GM19468 (cell line): Measurements from ENCODE around the gene ZNF512.
"Not testable (repeated sequence)": the region's sequence is repeated elsewhere in the genome, so short reads cannot be mapped to it uniquely, and the experiment has no call there.

ENCODE experiments used
- ATAC-seq: cut with Tn5 transposase; IDR thresholded peaks from one replicate; pipeline ENCODE4 v1.9.1; 2021; ENCODE audit warnings: mild to moderate bottlenecking, moderate library complexity, moderate number of reproducible peaks; ENCODE audit not compliant: unreplicated experiment; ENCODE audit errors: extremely low read depth

ZNF512 gene

DNA sequence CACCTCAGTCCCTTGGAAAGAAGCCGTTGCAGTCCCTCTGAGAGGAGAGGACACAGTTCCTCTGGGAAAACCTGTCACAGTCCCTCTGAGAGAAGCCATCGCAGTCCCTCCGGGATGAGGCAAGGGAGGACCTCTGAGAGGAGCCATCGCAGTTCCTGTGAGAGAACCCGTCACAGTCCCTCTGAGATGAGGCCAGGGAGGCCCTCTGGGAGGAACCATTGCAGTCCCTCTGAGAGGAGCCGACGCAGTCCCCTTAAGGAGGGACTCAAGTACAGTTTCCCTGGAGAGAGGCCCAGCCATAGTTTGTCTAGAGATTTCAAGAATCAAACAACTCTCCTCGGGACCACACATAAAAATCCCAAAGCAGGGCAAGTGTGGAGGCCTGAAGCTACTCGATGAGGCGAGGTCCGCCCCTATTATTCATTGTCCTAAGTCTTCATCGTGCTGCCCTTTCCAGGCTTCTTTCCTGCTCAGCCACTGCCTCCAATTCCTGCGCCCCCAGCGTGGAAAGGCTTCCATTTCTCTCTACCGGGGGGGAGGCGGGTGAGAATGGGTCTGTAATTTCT, 630 bp upstream of the ZNF512 start:
- no peak for ATAC-seq

DNA sequence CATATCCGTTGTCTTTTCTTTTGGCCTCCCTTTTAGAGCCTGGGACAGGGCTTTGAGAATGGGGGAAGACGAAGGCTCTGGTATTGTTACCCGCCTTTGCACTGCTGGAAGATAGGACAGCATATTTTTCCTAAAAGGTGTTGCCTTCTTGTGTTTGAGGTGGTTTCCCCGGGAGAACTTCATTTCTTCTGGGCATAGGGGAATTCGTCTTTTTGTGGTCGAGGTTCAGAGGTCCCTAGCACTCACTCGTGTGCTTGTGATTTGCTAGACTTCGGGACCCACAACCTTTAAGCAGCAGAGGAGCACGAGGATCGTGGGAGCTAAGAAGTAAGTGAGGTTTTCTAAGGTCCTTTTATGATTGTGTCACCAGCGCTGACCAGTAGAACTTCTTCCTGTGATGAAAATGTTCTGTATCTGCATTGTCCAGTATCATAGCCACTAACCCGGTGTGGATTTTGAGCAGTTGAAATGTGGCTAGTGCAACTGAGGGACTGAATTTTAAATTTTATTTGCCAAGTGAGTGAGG, 611 bp downstream of the ZNF512 start:
- no peak for ATAC-seq

DNA sequence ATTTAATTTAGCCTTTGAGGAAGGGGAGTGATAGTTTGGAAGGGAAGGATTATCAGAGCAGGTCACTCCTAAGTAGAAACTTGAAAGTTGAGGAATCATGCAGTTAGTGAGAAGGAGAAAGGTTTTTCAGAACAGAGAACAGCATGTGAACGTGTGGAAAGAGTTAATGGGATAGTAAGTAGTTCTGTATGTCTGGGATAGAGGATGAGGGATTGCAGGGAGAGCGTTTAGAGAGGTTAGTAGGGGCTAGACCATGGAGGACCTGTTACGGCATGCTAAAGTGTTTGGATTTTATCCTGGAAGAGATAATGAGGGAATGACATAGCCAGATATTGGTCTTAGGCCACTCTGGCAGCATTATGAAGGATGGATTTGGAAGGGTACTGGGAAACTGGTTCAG, 1.8 kb downstream of the ZNF512 start:
- no peak for ATAC-seq

DNA sequence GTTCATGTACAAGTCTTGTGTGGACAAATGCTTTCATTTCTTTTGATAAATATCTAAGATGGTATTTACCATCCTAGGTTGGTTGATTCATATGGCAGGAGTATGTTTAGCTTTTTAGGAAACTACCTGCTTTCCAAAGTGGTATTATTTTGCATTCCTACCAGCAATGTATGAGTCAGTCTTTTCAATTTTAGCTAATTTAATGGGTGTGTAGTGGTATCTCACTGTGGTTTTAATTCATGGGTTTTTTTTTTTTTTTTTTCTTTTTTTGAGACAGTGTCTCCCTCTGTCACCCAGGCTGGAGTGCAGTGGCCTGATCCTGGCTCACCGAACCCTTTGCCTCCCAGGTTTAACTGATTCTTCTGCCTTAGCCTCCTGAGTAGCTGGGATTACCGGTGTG, 4.2 kb downstream of the ZNF512 start:
- ATAC-seq: no peak

DNA sequence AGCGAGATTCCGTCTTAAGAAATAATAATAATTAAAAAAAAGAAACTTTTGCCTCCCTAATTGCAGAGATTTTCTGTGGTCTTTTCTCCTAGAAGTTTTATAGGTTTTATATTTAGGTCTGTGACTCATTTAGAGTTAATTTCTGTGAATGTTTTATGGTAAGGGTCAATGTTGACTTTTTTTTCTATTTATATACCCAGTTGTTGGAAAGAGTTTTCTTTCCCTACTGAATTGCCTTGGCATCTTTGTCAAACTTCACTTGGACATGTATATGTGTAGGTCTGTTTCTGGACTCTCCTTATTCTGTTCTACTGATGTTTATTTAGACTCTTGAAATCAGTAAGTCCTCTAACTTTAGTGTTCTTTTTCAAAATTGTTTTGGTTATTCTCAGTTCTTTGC, 5.5 kb downstream of the ZNF512 start:
- no peak for ATAC-seq

DNA sequence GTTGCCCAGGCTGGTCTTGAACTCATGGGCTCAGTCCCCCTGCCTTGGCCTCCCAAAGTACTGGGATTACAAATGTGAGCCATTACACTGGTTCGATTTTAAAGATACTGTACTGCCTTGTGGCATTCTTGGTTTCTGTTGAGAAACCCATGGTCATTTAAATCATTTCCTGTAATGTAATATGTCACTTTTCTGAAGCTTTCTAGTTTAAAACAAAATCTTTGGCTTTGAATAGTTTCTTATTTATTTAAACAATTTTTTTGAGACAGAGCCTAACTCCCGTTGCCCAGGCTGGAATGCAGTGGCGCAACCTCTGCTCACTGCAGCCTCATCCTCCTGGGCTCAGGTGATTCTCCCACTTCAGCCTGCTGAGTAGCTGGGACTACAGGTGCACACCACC, 8.9 kb downstream of the ZNF512 start:
- ATAC-seq: no peak

DNA sequence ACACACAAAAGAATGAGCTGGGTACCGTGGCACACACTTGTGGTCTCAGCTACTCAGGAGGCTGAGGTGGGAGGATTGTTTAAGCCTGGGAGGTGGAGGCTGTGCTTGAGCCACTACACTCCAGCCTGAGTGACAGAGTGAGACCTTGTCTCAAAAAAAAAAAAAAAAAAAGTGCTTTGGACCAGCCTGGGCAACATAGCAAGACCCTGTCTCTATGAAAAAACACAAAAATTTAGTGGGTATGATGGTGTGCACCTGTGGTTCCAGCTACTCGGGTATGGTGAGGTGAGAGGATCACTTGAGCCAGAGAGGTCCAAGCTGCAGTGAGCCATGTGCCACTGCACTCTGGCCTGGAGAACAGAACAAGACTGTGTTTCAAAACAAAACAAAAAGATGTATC, 10.4 kb downstream of the ZNF512 start:
- ATAC-seq: no peak

DNA sequence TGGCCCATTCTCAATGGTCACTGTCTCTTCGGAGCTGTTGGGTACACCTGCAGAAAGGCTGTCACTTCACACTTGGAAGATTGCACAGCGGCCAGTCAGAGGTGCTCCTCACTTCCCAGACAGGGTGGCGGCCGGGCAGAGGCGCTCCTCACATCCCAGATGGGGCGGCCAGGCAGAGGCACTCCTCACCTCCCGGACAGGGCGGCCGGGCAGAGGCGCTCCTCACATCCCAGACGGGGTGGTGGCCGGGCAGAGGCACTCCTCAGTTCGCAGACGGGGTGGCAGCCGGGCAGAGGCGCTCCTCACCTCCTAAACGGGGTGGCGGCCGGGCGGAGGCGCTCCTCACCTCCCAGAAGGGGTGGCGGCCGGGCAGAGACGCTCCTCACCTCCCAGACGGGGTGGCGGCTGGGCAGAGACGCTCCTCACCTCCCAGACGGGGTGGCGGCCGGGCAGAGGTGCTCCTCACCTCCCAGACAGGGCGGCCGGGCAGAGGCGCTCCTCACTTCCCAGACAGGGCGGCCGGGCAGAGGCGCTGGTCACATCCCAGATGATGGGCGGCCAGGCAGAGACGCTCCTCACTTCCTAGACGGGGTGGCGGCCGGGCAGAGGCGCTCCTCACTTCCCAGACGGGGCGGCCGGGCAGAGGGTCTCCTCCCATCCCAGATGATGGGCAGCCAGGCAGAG, 11.3 kb downstream of the ZNF512 start:
- not testable (repeated sequence) for ATAC-seq

DNA sequence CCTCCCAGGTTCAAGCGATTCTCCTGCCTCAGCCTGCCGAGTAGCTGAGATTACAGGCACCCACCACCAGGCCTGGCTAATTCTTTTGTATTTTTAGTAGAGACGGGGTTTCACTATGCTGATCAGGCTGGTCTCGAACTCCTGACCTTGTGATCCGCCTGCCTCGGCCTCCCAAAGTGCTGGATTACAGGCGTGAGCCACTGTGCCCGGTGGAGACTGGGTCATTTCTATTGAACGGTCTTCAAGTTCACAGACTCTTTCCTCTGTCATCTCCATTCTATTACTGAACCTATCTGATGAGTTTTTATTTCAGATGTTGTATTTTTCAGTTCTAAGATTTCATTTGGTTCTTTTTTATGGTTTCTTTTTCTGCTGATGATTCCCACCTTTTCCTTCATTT, 12.6 kb downstream of the ZNF512 start:
- not testable (repeated sequence) for ATAC-seq

DNA sequence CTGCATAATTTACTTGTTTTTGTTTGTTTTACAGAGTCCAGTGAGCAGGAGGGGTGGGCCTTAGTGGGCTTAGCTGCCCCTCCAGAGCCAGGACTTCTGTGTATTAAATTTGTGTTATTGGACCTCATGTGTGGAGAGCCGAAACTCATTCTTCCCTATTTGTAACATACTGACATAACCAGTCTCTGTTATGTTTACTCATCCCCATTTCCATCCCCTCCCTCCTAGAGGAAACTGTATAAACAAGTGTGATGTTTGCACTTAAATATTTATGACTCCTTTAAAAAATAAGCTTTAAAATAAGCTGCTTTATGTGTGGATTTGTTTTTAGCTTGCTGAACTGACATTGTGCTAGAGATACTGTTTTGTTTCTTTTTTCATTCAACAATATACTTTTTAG, 13.8 kb downstream of the ZNF512 start:
- no peak for ATAC-seq

DNA sequence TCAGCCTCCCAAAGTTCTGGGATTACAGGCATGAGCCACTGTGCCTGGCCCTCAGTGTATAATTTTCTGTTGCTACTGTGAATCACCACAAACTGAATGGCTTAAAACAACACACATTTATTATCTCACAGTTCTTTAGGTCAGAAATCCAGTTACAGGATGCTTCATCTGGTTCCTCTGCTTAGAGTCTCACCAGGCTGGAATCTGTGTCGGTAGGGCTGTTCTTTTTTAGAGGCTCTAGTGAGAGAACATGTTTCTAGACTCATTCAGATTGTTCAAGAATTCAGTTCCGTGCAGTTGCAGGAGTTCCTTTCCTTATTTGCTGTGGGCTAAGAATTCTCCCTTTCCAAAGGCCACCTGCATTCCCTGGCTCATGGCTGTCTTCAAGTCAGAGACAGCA, 23.8 kb downstream of the ZNF512 start:
- no peak for ATAC-seq

DNA sequence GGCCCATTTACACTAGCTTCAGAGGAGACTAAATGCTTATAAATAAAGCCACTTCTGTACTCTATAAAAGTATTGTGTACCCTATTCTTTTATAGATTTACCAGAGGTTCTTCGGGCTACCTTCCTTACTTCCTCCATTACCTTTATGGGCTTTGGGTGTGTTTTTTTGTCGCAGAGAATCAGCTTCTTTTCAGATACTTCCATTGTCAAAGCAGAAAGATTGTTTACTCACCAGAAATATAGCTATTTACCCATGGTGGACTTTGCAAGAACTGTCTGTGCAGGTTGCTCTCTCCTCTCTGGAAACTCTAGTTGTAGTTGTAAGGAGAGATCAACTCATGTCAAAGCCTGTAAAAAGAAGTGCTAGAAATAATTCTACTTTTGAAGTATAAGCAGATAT, 31.1 kb downstream of the ZNF512 start:
- no peak for ATAC-seq

DNA sequence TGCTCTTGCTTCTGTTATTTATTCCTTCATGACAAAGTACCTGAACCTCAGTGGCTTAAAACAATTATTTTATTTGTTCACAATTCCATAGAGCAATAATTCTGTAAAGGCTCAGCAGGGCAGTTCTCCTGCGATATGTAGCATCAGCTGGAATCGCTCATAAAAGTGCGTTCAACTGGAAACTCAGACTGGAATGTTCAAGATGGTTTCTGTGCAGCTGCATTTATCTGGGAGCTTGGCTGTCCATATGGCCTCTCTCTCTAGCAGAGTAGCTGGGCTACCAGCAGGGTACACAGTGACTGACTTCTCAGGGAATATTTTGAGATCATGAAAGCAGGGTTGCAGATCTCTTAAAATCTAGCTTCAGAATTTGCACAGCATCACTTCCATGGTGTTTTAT, 32.5 kb downstream of the ZNF512 start:
- ATAC-seq: no peak

DNA sequence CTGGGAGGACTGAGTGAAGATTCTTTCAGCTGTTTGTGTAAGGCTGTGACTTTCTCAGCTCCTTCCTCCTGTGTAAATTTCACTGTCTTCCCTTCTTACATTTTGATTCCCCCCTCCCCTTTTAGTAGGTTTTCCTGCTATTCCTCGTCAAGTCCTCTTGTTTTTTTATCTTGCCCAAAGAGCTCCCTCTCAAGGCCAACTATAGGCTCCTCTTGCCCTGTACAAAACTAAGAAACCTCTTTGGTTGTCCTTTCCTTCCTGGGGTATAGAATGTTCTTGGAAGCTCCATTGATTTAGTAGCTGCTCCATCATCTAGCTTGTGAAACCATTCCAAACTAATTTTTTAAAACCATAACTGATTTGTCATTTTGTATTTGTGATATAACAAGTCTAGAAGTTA, 38.7 kb downstream of the ZNF512 start:
- no peak for ATAC-seq

DNA sequence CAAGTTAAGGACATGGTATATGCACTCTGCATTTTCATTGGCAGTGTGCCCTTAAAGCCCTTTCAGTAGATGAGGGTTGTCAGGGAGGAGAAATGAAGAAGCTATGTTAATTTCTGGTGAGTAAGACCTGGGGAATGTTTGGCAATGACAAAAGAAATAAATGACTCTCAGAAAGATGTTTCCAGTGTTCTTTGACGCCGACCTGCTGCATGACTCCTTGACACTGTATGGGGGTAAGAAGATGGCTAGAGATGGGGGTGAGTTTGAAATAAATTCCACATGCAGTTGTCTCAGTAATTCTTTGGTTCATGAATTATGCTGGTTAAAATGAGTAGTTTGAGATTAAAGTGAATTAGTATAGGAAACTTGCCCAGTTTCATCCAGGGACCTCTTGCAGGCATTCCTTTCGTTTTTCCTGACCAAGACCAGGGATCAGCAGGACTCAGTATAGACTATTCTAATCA, 40.1 kb downstream of the ZNF512 start:
- ATAC-seq: no peak

DNA sequence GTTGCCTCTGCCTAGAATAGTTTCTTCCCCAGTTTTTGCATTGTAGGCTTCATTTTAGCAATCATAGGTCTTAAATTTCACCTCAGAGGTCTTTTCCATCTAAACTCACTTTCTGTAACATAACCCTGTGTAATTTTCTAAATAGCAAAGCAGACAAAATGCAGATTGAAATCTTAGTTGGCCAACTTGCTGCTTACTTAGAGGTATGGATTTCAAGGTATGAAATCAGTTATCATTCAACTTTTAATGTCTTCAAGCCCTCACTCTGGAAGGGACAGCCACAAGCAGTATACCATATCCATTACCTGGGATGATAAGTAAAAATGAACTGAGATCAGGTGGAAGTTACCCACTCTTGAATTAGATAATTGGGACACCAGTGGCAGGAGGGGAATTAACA, 42.1 kb downstream of the ZNF512 start:
- no peak for ATAC-seq

DNA sequence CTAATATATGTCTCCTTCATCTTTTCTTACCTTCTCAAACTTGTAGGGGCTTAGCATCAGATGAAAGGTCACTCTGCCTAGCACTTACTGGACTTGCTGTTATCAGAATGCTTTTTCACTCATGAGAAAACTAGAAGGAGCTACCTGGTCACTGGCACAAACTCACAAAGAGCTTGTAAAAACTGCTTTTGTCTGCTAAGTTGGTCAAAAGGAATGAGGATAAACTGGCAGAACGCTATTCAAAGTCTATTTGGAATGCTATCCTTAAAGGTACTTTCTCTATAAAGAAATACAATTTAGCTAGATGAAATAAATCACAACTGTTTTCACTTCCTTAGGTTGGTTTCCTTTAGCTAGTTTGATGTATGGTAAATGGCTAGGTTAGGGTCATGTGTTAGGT, 43.5 kb downstream of the ZNF512 start:
- ATAC-seq: not testable (repeated sequence)

DNA sequence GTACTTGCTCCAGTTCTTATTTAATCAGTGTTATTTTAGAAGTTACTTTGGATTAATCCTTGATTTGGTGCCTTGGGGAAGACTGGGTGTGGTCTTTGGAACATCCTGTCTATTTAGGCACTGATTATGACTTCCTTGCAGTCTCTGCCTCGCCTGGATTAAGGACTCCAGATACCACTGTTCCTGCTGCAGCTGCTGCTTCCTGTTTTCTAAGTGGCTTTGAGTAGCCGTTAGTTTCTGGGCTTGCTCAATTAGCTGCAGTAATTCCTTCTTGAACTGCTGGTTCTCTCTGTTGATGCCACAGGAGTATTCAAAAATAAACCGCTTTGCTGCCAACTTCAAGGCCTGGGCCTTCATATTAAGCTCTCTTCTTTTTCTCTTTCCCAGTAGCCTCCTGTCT, 44.1 kb downstream of the ZNF512 start:
- not testable (repeated sequence) for ATAC-seq

DNA sequence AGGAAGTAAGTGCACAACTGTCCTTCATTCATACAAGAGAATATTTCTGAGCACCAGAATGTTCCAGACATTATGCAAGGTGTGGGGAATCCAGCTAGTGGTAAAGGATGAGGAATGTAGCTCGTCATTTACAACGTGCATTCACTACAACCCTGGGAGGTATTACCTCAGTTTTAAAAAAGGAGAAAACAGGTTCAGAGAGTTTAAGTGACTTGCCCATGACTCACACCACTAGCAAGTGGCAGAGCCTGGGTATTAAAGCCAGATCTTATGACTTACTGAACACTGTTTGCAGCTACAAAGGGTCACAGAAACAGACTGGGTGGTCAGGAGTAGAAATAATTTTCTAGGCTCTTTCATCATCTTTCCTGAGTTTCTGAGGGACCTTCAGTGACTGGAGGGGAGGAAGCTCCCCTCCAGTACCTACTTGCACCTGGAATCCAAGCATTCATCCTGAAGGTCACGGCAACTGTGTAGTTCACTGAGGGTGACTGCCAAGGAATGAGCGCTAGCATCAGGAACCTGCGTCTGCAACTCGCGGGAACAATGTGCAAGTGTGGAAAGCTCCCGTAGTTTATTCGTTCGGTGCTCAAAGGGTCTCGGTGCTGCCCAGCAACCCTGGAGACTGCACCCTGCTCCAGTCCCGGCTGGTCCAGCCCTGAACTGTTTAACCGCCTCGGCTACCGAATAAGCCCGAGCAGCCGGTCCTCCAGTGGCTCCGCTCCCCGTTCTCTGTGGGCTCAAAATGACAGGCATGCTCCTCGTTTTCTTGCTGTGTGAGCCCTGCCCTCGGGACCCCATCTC, 45.3 kb downstream of the ZNF512 start:
- ATAC-seq: no peak

DNA sequence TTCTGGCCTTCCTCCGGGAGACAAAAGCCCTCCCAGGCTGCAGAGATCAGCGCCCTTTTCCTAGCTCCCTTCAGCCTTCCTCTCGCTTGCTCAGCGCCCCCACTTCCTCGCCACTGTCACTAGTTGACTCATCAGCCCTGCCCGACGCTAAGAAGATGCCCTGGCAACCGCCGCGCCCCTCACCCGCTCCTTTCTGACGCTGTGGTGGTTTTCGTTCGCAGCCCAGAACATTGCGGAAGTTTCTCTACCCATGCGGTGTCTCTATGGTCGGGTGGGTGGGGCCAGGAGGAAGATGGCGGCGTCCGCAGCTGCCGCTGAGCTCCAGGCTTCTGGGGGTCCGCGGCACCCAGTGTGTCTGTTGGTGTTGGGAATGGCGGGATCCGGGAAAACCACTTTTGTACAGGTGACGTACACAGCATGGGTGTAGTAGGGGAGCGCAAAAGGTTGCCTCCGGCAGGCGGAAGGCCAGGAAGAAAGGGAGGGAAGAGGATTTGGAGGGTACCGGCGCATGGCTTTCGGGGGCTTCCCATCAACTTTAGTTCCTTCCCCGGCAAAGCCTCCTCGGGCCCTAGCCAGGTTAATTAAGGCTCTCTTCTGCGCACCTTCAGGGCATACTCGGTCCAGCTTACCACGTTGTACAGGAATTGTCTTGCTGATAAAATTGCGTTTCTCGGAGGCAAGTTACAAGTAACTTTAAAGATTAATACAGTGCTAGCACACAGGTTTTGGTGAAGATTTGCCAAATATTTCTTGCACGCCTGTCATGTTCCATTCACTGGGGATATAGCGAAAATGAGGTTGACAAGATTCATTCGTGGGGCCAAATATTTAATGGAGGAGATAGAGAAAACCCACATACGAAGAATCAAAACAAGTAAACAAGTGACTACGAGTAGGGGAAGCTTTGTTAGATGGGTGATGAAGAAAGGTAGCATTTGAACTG, 46.2 kb downstream of the ZNF512 start, which contains the start of the genes CCDC121 and GPN1:
CCDC121 (minus strand) TSS at position 246 of the 943 bp plus-strand sequence. CDS start 1,213 bp downstream, outside the sequence.
GPN1 (plus strand) TSS at position 284 of the 943 bp plus-strand sequence; CDS start at position 293, 9 bp downstream.
- peak; percentile 67 for ATAC-seq
